Measurements from ENCODE around the gene CFC1B. TPM values are rescaled to one million over a fixed set of nuclear protein-coding genes. Genes with fewer than 3 reads are reported as not detected.
"Not testable (repeated sequence)": the region's sequence is repeated elsewhere in the genome, so short reads cannot be mapped to it uniquely, and the experiment has no call there.

The CFC1B gene
- total RNA-seq, result not detected

DNA sequence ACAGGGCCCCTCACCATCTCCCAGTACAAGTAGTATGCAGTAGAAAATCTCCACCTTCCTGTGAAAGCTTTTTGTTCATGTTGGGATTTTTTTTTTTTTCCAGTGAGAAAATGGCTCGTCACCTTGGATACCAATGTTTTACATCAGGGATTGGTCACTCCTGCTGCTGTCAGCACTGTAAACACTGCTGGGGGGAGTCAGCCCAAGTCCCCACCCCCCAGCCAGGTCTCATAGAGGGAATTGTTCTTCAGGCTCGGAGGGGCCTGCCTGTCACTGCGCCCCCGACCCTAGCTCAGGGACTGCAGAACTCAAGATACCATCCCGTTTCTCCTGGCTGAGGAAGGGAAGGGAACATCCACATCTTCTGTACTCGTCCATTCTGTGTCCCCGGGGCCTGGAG is at the start of gene CFC1B:
TSS of gene CFC1B (plus strand) at position 231 of the 400 bp plus-strand sequence. CDS start 263 bp downstream, outside the sequence.
- not testable (repeated sequence) for H3K27me3 Mint-ChIP-seq; H3K9me3 Mint-ChIP-seq; ATAC-seq (replicated peaks); H3K4me3 Mint-ChIP-seq; H3K36me3 Mint-ChIP-seq (ENCODE audit: low read depth); H3K4me1 Mint-ChIP-seq; H3K27ac Mint-ChIP-seq

DNA sequence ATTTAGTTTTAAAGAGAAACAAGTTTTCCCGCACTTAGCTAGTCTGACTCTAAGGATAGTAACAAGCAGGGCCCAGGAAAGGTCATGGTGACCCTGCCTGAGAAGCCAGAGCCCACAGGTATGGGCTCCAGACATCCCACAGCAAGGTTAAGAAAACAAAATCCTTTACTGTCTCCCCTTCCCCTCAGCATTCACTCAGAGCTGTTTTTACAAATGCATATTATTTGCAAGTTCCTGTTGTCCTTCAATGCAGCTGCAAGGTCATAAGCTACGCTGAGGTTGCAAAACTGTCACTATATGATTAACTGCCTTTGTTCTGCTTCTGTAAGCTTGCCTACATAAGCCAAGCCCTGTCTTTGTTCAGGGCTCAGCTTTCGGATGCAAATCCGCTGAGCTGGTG is 29.9 kb upstream of the CFC1B start:
- H3K27ac Mint-ChIP-seq; ATAC-seq (replicated peaks); H3K27me3 Mint-ChIP-seq; H3K36me3 Mint-ChIP-seq (ENCODE audit: low read depth); H3K9me3 Mint-ChIP-seq; H3K4me1 Mint-ChIP-seq; H3K4me3 Mint-ChIP-seq: not testable (repeated sequence)

DNA sequence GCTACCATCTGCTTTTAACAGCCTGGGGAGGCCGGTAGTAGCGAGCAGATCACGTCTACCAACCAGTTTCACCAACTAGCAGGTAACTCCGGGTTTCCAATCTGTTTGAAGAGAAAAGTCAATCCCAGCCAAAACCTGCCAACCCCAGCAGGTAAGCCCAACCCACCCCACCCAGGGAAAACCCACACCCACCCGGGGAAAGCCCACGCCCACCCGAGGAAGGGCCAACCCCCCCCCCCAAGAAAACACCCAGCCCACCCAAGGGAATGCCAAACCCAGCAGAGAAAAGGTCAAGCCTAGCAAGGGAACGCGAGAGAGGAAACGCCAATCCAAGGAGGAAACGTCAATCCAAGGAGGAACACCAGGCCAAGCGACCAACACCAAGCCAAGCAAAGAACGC is 11.8 kb upstream of the CFC1B start, which contains the start of gene POTEI:
TSS of gene POTEI (minus strand) at position 101 of the 400 bp plus-strand sequence. CDS start at position 8, 93 bp downstream.
- H3K9me3 Mint-ChIP-seq; ATAC-seq (replicated peaks): not testable (repeated sequence)

DNA sequence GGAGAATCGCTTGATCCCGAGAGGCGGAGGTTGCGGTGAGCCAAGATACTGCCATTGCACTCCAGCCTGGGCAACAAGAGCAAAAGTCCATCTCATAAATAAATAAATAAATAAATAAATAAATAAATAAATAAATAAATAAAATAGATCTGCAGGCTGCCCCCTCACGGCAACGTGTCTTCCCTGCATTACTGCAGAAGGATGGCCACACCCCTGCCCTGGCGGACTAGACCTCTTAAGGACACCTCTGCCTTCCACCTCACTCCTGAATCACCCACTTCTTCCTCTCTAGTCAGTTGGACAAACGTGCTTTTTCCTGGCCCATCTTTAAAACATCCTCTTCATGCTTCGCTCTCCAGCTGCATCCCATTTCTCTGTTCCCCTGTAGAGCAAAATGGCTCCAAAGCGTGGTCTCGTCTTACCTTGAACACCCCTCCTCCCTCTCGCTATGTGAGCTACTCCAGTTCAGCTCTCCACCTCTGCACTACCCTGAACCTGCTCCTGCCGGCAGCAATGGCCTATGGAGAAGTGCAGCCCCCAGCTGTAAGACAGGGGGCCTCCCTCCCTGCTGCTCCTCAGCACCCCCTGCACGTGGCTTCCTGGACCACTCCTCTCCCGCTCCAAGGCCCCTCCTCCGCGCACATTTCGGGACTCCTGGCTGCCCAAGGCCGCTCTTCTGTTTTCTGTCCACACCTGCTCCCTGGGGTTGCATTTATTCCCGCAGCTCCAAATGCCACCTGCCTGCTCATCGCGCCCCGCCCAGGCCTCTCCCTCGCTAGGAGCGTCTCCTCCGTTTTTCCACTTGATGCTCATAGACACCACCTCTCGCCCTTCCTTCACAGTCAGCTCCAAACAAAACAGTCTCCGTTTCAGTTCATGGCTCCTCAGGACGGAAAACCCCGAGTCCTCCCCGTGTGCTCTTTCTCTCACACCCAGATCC is 9.9 kb upstream of the CFC1B start:
- not testable (repeated sequence) for H3K9me3 Mint-ChIP-seq; H3K27me3 Mint-ChIP-seq; H3K4me3 Mint-ChIP-seq; H3K36me3 Mint-ChIP-seq (ENCODE audit: low read depth); H3K27ac Mint-ChIP-seq; H3K4me1 Mint-ChIP-seq; ATAC-seq (replicated peaks)

More for the DNA sequence above, 11.8 kb upstream of the CFC1B start, which contains the start of gene POTEI:
- not testable (repeated sequence) for H3K27ac Mint-ChIP-seq; H3K4me1 Mint-ChIP-seq; H3K4me3 Mint-ChIP-seq; H3K27me3 Mint-ChIP-seq; H3K36me3 Mint-ChIP-seq (ENCODE audit: low read depth)

DNA sequence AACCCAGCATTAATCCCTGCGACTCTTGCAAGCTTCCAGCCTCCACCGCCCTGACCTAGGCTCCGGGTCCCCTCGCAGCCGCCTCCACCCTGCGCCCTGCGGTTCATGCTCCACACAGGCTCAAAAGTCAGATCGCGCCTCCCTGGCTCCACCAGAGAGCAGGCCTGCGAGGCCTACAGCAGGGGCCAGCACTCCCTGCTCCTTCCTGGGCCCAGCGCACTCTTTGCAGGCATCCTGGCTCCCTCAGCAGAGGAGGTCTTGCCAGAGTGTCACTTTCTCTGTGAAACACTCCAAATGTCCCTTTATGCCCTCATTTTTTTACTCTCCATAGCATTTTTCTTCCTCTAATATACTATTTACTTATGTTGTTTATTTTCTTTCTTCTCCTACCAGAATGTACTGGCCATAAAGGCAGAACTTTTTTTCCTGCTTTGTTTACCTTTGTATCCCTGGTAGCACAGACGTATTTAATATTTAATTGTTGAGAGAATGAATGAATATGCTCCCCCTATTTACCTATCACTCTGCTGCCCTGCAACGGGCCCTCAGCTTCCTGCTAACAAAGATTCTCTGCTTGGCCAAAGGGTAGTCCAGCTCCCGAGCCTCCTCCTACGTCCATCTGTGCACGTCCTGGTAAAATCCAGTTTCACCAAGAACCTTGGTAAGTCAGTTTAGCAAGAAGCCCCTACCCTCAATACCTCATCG is 9.1 kb upstream of the CFC1B start:
- H3K27me3 Mint-ChIP-seq; H3K36me3 Mint-ChIP-seq (ENCODE audit: low read depth); H3K4me1 Mint-ChIP-seq; H3K4me3 Mint-ChIP-seq; ATAC-seq (replicated peaks); H3K9me3 Mint-ChIP-seq; H3K27ac Mint-ChIP-seq: not testable (repeated sequence)

DNA sequence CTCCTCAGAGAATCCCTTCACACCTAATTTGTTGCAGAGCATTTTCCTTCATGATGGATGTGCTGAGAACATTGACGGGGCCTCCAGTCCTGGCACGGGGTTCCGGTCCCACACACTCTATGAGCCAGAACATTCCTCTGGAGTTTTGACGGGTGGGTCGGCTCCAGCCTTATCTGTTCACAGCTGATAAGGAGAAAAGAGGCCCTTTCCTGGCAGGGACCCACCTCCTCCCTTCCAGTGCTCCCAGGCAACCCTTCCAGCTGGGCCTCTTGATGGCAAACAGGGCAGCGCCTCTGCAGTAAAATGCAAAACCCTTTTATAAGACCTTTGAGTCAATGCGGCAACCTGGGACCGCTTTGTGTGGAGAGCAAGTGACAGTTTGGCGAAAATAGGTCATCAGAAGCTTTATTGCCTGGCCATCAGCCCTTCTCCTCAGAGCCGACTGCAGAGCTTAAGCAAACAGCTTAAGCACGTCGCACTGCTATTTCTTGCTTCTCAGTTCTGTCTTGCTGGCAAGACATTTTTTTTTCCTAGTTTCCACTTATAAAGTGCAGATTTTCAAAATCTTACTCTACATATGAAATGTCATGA is 2.4 kb upstream of the CFC1B start:
- H3K4me3 Mint-ChIP-seq; H3K4me1 Mint-ChIP-seq; ATAC-seq (replicated peaks); H3K36me3 Mint-ChIP-seq (ENCODE audit: low read depth); H3K27ac Mint-ChIP-seq; H3K27me3 Mint-ChIP-seq; H3K9me3 Mint-ChIP-seq: not testable (repeated sequence)

DNA sequence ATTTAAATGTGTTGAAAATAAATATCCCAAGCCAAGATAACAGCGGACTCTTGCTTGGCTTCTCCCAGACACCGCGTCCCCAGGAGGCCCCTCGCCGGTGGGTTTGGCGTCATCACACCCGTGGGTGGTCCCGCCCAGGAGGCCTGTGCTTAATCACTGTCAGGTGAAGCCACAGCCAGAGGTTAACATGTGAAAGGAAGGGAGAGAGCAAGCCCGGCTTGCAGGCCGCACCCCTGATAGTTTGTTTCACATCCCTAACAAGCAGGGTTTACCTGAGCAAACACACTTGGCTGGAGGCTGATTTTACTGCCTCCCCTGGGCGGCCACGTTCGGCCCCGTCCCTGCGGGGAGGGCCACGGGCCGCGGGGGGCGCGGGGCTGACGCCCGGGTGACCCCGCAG is 1.4 kb downstream of the CFC1B start:
- H3K36me3 Mint-ChIP-seq (ENCODE audit: low read depth); H3K4me1 Mint-ChIP-seq; H3K27ac Mint-ChIP-seq; H3K27me3 Mint-ChIP-seq; H3K9me3 Mint-ChIP-seq; H3K4me3 Mint-ChIP-seq; ATAC-seq (replicated peaks): not testable (repeated sequence)

DNA sequence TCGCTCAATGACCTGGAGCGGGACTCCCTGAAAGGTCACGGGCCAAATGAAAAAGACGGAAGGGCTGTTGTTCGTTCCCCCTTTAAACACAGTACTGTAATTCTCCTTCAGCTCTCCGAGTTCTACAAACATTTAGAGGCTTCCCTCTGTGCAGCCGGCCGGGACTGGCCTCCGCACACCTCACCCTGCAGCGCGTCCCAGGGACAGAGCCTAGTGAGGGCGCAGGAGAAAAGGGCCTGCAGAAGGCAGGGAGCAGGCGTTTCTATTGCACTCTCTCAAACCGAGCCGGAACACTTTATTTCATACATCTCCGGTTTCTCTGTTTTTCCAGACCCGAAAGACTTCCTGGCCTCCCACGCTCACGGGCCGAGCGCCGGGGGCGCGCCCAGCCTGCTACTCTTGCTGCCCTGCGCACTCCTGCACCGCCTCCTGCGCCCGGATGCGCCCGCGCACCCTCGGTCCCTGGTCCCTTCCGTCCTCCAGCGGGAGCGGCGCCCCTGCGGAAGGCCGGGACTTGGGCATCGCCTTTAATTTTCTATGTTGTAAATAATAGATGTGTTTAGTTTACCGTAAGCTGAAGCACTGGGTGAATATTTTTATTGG is 6.4 kb downstream of the CFC1B start:
- not testable (repeated sequence) for H3K4me3 Mint-ChIP-seq; H3K9me3 Mint-ChIP-seq; H3K4me1 Mint-ChIP-seq; H3K27me3 Mint-ChIP-seq; H3K36me3 Mint-ChIP-seq (ENCODE audit: low read depth); H3K27ac Mint-ChIP-seq; ATAC-seq (replicated peaks)

DNA sequence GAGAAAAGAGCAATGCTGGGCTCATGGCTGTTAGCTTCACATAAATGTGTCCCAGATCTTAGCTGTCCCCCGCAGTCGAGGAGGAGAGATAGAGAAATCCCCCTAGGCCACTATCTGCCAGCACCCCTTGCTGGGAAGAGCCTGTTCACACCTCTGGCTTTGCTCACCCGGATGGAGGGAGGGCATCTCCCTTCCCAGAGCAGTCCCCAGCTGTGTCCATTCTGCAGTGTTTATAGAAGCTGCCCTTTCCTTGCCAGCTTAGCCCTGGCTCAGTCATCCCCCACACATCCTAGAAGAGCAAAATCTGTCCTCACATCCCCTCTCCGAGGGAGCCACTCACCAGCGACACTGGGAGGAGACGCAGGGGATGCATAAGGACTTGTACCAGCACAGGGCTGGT is 8.5 kb downstream of the CFC1B start:
- not testable (repeated sequence) for H3K9me3 Mint-ChIP-seq; H3K27ac Mint-ChIP-seq; H3K36me3 Mint-ChIP-seq (ENCODE audit: low read depth); H3K4me3 Mint-ChIP-seq; H3K27me3 Mint-ChIP-seq; ATAC-seq (replicated peaks); H3K4me1 Mint-ChIP-seq

DNA sequence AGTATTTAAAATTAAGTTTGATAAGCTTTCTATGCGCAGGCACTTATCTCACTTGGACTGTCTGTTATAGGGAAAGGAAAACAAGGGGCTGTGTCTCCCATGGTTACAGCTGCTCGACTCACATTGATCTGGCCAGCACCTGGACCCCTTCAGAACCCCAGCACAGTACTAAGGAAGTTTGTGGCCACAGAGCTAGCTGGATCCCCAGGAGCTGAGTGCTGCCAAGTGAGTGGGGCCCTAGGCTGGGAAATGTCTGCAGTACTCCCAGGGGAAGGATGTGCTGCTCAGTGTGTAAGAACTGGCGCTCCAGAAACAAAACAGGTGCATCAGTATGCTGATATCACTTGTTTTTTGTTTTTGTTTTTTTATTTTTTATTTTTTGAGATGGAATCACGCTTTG is 9.2 kb downstream of the CFC1B start:
- H3K36me3 Mint-ChIP-seq (ENCODE audit: low read depth); H3K9me3 Mint-ChIP-seq; ATAC-seq (replicated peaks); H3K4me1 Mint-ChIP-seq; H3K27ac Mint-ChIP-seq; H3K4me3 Mint-ChIP-seq; H3K27me3 Mint-ChIP-seq: not testable (repeated sequence)

DNA sequence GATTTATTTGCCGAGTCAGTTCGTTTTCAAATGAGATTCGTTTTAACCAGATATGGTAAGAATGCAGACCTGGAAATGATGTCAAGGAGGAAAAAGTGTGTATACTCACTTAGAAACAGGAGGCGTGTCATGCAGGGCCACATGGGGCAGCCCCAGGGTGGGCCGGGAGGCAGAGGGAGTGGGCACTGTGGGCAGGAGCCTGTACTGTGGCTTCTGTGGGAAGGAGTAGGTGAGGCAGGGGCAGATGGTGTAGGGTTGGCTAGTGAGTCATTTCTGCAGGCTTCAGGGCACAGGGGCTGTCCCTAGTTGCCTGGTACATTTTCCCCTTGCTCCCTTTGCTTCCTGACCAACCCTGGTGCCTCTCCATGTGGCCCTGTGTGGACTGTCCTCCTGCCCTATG is 10.2 kb downstream of the CFC1B start:
- not testable (repeated sequence) for H3K9me3 Mint-ChIP-seq; H3K27ac Mint-ChIP-seq; H3K27me3 Mint-ChIP-seq; H3K4me3 Mint-ChIP-seq; H3K4me1 Mint-ChIP-seq; H3K36me3 Mint-ChIP-seq (ENCODE audit: low read depth)
- ATAC-seq (replicated peaks), result peak; percentile 97

DNA sequence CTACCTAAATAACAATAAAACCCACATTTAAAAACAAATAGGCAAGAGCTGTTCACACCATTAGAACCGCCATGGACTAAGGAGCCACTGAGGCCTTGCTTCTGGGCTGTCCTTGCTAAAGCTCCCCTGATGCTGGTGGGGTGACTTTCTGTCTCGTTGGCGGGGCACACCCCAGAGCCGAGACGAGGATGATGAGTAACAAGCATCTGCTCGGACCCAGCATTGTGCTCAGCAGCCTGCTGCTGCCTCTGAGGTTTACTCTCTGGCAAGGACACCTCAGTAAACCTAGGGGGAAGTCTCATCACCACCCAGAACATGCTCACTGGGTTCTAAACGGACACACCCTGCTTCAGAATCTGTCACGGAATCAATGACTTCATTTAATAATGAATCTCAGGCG is 10.7 kb downstream of the CFC1B start:
- not testable (repeated sequence) for H3K27me3 Mint-ChIP-seq; H3K36me3 Mint-ChIP-seq (ENCODE audit: low read depth); H3K27ac Mint-ChIP-seq; H3K4me1 Mint-ChIP-seq; H3K9me3 Mint-ChIP-seq; H3K4me3 Mint-ChIP-seq
- peak; percentile 47 for ATAC-seq (replicated peaks)

DNA sequence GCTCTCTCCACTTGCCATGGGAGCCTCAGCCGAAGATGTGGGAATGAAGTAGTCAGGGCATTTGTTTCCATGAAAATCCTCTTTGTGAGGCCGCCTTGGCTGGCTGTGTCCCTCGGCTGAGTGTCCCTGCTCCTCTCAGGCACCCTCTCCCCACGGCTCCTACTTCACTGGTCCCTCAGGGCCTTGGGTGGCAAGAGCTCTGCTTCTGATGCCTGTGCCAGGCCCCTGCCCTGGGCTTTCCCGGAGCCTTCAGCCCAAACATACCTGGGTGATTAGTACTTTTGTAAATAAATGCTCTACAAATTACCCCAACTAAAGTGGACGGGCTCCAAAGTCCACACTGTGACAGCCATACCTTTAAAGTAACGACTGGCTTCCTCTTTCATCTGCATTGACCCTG is 15.6 kb downstream of the CFC1B start:
- H3K36me3 Mint-ChIP-seq (ENCODE audit: low read depth); H3K9me3 Mint-ChIP-seq; H3K27me3 Mint-ChIP-seq; H3K4me3 Mint-ChIP-seq; H3K4me1 Mint-ChIP-seq; ATAC-seq (replicated peaks); H3K27ac Mint-ChIP-seq: not testable (repeated sequence)

DNA sequence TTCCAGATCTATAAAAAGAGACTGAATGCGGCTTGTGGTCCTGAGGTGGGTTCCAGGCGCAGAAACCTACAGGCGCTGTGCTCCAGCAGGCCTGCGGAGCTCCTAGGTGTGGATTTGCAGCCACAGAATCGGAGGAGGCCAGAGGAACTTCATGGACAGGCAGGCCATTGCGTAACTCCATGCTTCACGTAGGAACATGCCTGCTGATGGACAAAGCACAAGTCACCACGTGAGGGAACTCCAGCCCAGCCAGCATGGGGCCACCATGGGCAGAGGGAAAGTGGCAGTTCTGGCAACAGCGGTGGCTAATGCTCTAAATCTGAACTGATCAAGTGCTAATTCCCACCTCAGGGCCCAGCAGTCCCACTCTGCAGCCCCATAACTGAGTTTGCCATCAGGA is 17.2 kb downstream of the CFC1B start:
- not testable (repeated sequence) for H3K9me3 Mint-ChIP-seq; H3K36me3 Mint-ChIP-seq (ENCODE audit: low read depth); ATAC-seq (replicated peaks); H3K4me1 Mint-ChIP-seq; H3K27ac Mint-ChIP-seq; H3K4me3 Mint-ChIP-seq; H3K27me3 Mint-ChIP-seq

DNA sequence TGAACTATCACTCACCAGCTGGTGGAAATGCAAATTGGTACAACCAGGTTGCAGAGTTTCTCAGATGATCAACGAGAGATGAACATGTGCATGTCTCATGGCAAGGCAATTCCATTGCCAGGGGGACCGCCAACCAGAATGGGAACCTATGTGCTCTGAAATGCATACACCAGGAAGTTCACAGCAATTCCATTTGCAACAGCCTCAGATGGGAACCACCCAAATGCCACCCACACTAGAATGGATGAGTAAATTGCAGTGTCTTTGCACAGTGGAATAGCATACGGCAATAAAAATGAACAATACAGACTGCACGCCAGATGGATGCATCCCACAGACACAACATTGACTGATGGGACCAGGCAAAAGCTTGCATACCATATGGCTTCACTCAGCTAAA is 21.8 kb downstream of the CFC1B start:
- not testable (repeated sequence) for H3K36me3 Mint-ChIP-seq (ENCODE audit: low read depth); H3K27me3 Mint-ChIP-seq; H3K27ac Mint-ChIP-seq; ATAC-seq (replicated peaks); H3K9me3 Mint-ChIP-seq; H3K4me1 Mint-ChIP-seq; H3K4me3 Mint-ChIP-seq

All from activated T-helper 17 cell treated with anti-CD3 and anti-CD28 coated beads, Interleukin-2, amount 50 U/mL, for 72 hours (primary cell).